ENCODE measurements around the gene ISLR. TPM values are rescaled to one million over a fixed set of nuclear protein-coding genes. Genes with fewer than 3 reads are reported as not detected.

Gene ISLR
- polyA plus RNA-seq, 1 donor (not counting 4 experiments of a cell fraction or from before 2014, with no cell fraction given), result not detected

DNA sequence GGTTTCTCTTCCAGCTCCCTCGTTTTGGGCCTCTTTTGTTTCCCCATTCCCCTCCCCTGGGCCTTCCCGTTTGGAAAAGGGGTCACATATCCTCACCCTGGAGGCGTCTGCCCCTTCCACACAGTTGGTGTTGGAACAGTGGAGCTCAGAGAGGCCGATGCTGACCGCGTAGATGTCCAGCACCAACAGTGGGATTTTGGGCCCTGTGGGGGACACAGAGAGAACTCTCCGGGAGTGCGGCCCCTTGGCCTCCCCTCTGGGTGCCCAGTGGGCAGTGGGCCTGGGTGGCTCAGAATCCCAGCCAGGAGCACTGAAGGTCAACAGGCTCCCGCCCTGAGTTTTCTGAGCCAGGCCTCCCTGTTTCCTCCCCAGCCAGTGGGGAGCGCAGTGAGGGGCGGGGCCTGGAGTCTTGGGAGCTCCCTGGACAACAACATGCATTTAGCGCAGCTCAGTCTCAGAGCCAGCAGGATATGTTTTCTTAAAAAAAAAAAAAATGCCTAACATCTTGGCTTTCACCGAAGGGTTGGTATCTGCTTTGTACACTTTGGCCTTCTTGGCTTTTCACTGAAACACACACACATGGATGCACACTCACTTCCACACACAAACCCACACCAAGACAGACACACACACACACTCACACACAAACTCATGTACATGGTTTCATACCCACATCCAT lies 670 bp upstream of the ISLR start:
- Histone ChIP-seq H3K9me3 (ENCODE audit: control insufficient read depth, low read depth, low read length) (no peaks in the 10 kb centered on the region), H3K79me2 (ENCODE audit: control insufficient read depth, insufficient read depth, low read length) (no peaks in the 10 kb centered on the region), H4K20me1 (ENCODE audit: control insufficient read depth, extremely low read depth, insufficient read depth, low read length) (no peaks in the 10 kb centered on the region), H3K4me3 (ENCODE audit: control insufficient read depth in 2 of 3, extremely low read depth in 1 of 3, insufficient read depth in 2 of 3, low read depth in 1 of 3, low read length in 3 of 3) (no peak overlapping the region), H3K9ac (ENCODE audit: control insufficient read depth, extremely low read depth, insufficient read depth, low read length) (no peak overlapping the region), H3K4me1 (ENCODE audit: control insufficient read depth, extremely low read depth, insufficient read depth, low read length) (no peaks in the 10 kb centered on the region), H2AFZ (ENCODE audit: control insufficient read depth, low read length) (no peak overlapping the region), H3K27me3 (ENCODE audit: control insufficient read depth, extremely low read depth, insufficient read depth, low read length) (peaks cover 28% of the 10 kb centered on the region), H3K4me2 (ENCODE audit: control insufficient read depth, extremely low read depth, insufficient read depth, low read depth, low read length) (no peak overlapping the region), H3K36me3 (ENCODE audit: control insufficient read depth in 2 of 2, extremely low read depth in 1 of 2, insufficient read depth in 2 of 2, low read length in 2 of 2) (no peaks in the 10 kb centered on the region), H3K9me1 (ENCODE audit: control insufficient read depth, extremely low read depth, insufficient read depth, low read length) (no peaks in the 10 kb centered on the region), H3K27ac (ENCODE audit: control insufficient read depth, insufficient read depth, low read length) (no peak overlapping the region)
- FAIRE-seq (no peak), DNase-seq (ENCODE audit: low read depth, low spot score) (no peak)
- no peak for TF ChIP-seq EZH2 (IDR thresholded peaks at IDR 0.05; ENCODE audit: low read length)
- TF ChIP-seq, protein P1, sequence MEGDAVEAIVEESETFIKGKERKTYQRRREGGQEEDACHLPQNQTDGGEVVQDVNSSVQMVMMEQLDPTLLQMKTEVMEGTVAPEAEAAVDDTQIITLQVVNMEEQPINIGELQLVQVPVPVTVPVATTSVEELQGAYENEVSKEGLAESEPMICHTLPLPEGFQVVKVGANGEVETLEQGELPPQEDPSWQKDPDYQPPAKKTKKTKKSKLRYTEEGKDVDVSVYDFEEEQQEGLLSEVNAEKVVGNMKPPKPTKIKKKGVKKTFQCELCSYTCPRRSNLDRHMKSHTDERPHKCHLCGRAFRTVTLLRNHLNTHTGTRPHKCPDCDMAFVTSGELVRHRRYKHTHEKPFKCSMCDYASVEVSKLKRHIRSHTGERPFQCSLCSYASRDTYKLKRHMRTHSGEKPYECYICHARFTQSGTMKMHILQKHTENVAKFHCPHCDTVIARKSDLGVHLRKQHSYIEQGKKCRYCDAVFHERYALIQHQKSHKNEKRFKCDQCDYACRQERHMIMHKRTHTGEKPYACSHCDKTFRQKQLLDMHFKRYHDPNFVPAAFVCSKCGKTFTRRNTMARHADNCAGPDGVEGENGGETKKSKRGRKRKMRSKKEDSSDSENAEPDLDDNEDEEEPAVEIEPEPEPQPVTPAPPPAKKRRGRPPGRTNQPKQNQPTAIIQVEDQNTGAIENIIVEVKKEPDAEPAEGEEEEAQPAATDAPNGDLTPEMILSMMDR (optimal IDR thresholded peaks at IDR 0.05 in 1 of 3, IDR thresholded peaks at IDR 0.05 in 1 of 3, conservative IDR thresholded peaks at IDR 0.05 in 1 of 3; ENCODE audit: extremely low read depth in 1 of 3, insufficient read depth in 2 of 3, low read length in 3 of 3), result no peak
- dilution Hi-C loops (cut with MboI; ENCODE audit: extremely low pct_ligation_motif_present, low sequenced_read_pairs), result no loop called here

DNA sequence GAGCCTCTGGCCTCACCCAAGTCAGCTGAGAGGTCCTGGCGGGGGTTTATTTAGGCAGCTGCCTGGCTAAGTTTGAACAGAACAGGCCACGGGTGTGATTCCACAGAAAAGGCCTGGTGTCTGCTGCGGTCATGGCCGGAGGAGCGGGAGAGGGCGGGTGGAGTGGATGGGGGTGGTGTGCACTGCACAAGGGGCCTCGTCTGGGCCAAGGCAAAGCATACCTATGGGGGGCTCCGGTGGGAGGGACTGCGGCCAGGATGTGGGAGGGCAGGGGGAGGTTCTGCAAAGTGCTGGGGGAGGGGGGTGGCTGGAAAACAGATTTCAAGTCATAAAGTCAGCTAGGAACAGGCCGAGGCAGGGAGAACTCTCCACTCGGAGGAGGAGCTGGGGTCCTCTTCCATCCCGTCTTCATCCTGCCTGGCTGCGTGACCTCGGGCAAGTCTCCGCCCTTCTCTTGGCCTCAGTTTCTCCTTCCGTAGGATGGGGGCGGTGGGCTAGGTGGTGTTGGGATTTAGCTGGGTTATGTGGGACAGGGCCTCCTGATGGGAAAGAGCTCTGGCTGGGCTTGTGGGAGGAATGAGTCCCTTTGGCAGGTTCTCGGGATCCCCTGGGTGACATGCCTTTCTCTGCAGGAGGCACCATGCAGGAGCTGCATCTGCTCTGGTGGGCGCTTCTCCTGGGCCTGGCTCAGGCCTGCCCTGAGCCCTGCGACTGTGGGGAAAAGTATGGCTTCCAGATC lies 878 bp downstream of the ISLR start:
- H3K27me3 ChIP-seq (ENCODE audit: control insufficient read depth, extremely low read depth, insufficient read depth, low read length), result peaks cover 24% of the 10 kb centered on the region
- H3K4me3 ChIP-seq (ENCODE audit: control insufficient read depth in 2 of 3, extremely low read depth in 1 of 3, insufficient read depth in 2 of 3, low read depth in 1 of 3, low read length in 3 of 3), result no peak overlapping the region
- no peaks in the 10 kb centered on the region for H3K9me1 ChIP-seq (ENCODE audit: control insufficient read depth, extremely low read depth, insufficient read depth, low read length)
- H3K27ac ChIP-seq (ENCODE audit: control insufficient read depth, insufficient read depth, low read length), result no peak overlapping the region
- H3K9ac ChIP-seq (ENCODE audit: control insufficient read depth, extremely low read depth, insufficient read depth, low read length), result no peak overlapping the region
- dilution Hi-C loops (cut with MboI; ENCODE audit: extremely low pct_ligation_motif_present, low sequenced_read_pairs), result no loop called here
- H2AFZ ChIP-seq (ENCODE audit: control insufficient read depth, low read length), result no peak overlapping the region
- no peaks in the 10 kb centered on the region for H3K9me3 ChIP-seq (ENCODE audit: control insufficient read depth, low read depth, low read length)
- no peaks in the 10 kb centered on the region for H3K79me2 ChIP-seq (ENCODE audit: control insufficient read depth, insufficient read depth, low read length)
- DNase-seq (ENCODE audit: low read depth, low spot score) (no peak), FAIRE-seq (no peak)
- H3K36me3 ChIP-seq (ENCODE audit: control insufficient read depth in 2 of 2, extremely low read depth in 1 of 2, insufficient read depth in 2 of 2, low read length in 2 of 2), result no peaks in the 10 kb centered on the region
- no peaks in the 10 kb centered on the region for H3K4me1 ChIP-seq (ENCODE audit: control insufficient read depth, extremely low read depth, insufficient read depth, low read length)
- TF ChIP-seq EZH2 (IDR thresholded peaks at IDR 0.05; ENCODE audit: low read length), result no peak
- TF ChIP-seq, protein P1 (optimal IDR thresholded peaks at IDR 0.05 in 1 of 3, IDR thresholded peaks at IDR 0.05 in 1 of 3, conservative IDR thresholded peaks at IDR 0.05 in 1 of 3; ENCODE audit: extremely low read depth in 1 of 3, insufficient read depth in 2 of 3, low read length in 3 of 3), result no peak
- H4K20me1 ChIP-seq (ENCODE audit: control insufficient read depth, extremely low read depth, insufficient read depth, low read length), result no peaks in the 10 kb centered on the region
- no peak overlapping the region for H3K4me2 ChIP-seq (ENCODE audit: control insufficient read depth, extremely low read depth, insufficient read depth, low read depth, low read length)

Measured in keratinocyte (primary cell).